HEK293 (cell line): Measurements from ENCODE around the gene L3MBTL3.

Experiments used
- CTCF ChIA-PET: fragments of 350-600 bp; formaldehyde crosslinking; extraction: SDS; loops from one replicate; lab custom pipeline; 2021; ENCODE audit warnings: antibody characterized with exemption; lab: Yijun Ruan, JAX
- POLR2A ChIA-PET: fragments of 300-600 bp; formaldehyde crosslinking; extraction: SDS; loops from one replicate; lab custom pipeline; 2020; ENCODE audit warnings: antibody characterized with exemption, inconsistent platforms; lab: Yijun Ruan, JAX
- H3K27ac ChIP-seq: fragments of 200-500 bp; sonication (Bioruptor generic); 2 replicates; pipeline ENCODE4 v1.5.1; 2014; ENCODE audit warnings: low read depth, low read length, control low read depth, inconsistent platforms; ENCODE audit errors: extremely low read depth
- H3K36me3 ChIP-seq, 2 experiments: fragments of 200-500 bp in 1 of 2; sonication (Bioruptor generic) in 1 of 2; 1 replicate in 1 of 2; 2 replicates in 1 of 2; pipeline ENCODE4 v1.5.1; 2014 to 2017; ENCODE audit warnings: inconsistent platforms in 2 of 2, low read length in 2 of 2; ENCODE audit not compliant: control insufficient read depth in 2 of 2, insufficient read depth in 1 of 2
- H3K4me1 ChIP-seq: fragments of 200-500 bp; sonication (Bioruptor generic); 2 replicates; pipeline ENCODE4 v1.5.1; 2014; ENCODE audit warnings: mild to moderate bottlenecking, low read length, inconsistent platforms; ENCODE audit not compliant: control insufficient read depth, insufficient read depth
- H3K4me3 ChIP-seq: 2 replicates; pipeline ENCODE4 v1.5.1; 2011; ENCODE audit warnings: low read depth, mild to moderate bottlenecking, control low read depth, low read length, moderate library complexity
- H3K9me3 ChIP-seq: fragments of 200-500 bp; sonication (Bioruptor generic); 2 replicates; pipeline ENCODE4 v1.5.1; 2014; ENCODE audit warnings: low read depth, low read length, inconsistent platforms; ENCODE audit not compliant: control insufficient read depth, insufficient read depth
- ATF2 ChIP-seq: fragments of 450-650 bp; formaldehyde crosslinking; IDR thresholded peaks from 2 replicates; pipeline ENCODE4 v1.5.1; 2016; ENCODE audit warnings: missing biosample characterization, missing genetic modification characterization, low read depth
- BCL6B ChIP-seq: fragments of 450-650 bp; formaldehyde crosslinking; IDR thresholded peaks from 2 replicates; pipeline ENCODE4 v1.5.1; 2017; ENCODE audit warnings: missing biosample characterization, missing genetic modification characterization
- GLI2 ChIP-seq: fragments of 450-650 bp; formaldehyde crosslinking; IDR thresholded peaks from 2 replicates; pipeline ENCODE4; 2017; ENCODE audit warnings: missing biosample characterization, missing genetic modification characterization, low read depth, borderline replicate concordance
- OSR2 ChIP-seq: fragments of 450-650 bp; formaldehyde crosslinking; IDR thresholded peaks from 2 replicates; pipeline ENCODE4 v1.5.1; 2016; ENCODE audit warnings: missing biosample characterization, missing genetic modification characterization
- REPIN1 ChIP-seq: fragments of 450-650 bp; formaldehyde crosslinking; IDR thresholded peaks from 2 replicates; pipeline ENCODE4 v1.5.1; 2017; ENCODE audit warnings: missing biosample characterization, missing genetic modification characterization, low read depth
- SETDB1 ChIP-seq: IDR thresholded peaks from one replicate; pipeline ENCODE4 v1.6.1; 2017; ENCODE audit warnings: mild to moderate bottlenecking, low read length, moderate library complexity, mixed read lengths; ENCODE audit not compliant: insufficient read length
- SP3 ChIP-seq: fragments of 450-650 bp; formaldehyde crosslinking; IDR thresholded peaks from 2 replicates; pipeline ENCODE4 v1.5.1; 2016; ENCODE audit warnings: missing biosample characterization, missing genetic modification characterization
- ZBTB26 ChIP-seq: fragments of 450-650 bp; formaldehyde crosslinking; optimal IDR thresholded peaks from 2 replicates; pipeline ENCODE3; 2016; ENCODE audit warnings: missing biosample characterization, mild to moderate bottlenecking, missing genetic modification characterization
- ZNF121 ChIP-seq: fragments of 450-650 bp; formaldehyde crosslinking; IDR thresholded peaks from 2 replicates; pipeline ENCODE4 v1.5.1; 2016; ENCODE audit warnings: missing biosample characterization, missing genetic modification characterization
- ZNF132 ChIP-seq: fragments of 450-650 bp; formaldehyde crosslinking; IDR thresholded peaks from 2 replicates; pipeline ENCODE4 v1.5.1; 2017; ENCODE audit warnings: missing biosample characterization, missing genetic modification characterization, borderline replicate concordance
- ZNF133 ChIP-seq: fragments of 450-650 bp; formaldehyde crosslinking; IDR thresholded peaks from 2 replicates; pipeline ENCODE4 v1.5.1; 2016; ENCODE audit warnings: missing biosample characterization, missing genetic modification characterization
- ZNF148 ChIP-seq: fragments of 450-650 bp; formaldehyde crosslinking; IDR thresholded peaks from 2 replicates; pipeline ENCODE4 v1.5.0; 2017; ENCODE audit warnings: missing biosample characterization, missing genetic modification characterization, borderline replicate concordance
- ZNF157 ChIP-seq: fragments of 450-650 bp; formaldehyde crosslinking; IDR thresholded peaks from 2 replicates; pipeline ENCODE4 v1.5.1; 2016; ENCODE audit warnings: missing biosample characterization, missing genetic modification characterization
- ZNF19 ChIP-seq: fragments of 450-650 bp; formaldehyde crosslinking; IDR thresholded peaks from 2 replicates; pipeline ENCODE4; 2016; ENCODE audit warnings: missing biosample characterization, missing genetic modification characterization, low read depth
- ZNF214 ChIP-seq: fragments of 450-650 bp; formaldehyde crosslinking; IDR thresholded peaks from 2 replicates; pipeline ENCODE4 v1.5.1; 2017; ENCODE audit warnings: missing biosample characterization, mild to moderate bottlenecking, missing genetic modification characterization, borderline replicate concordance
- ZNF292 ChIP-seq: fragments of 450-650 bp; formaldehyde crosslinking; IDR thresholded peaks from 2 replicates; pipeline ENCODE4 v1.5.1; 2016; ENCODE audit warnings: low read depth, missing biosample characterization, missing genetic modification characterization, borderline replicate concordance
- ZNF324 ChIP-seq: fragments of 450-650 bp; formaldehyde crosslinking; IDR thresholded peaks from 2 replicates; pipeline ENCODE4 v1.5.1; 2016; ENCODE audit warnings: missing biosample characterization, missing genetic modification characterization
- ZNF561 ChIP-seq: fragments of 450-650 bp; IDR thresholded peaks from 2 replicates; pipeline ENCODE4 v1.5.1; 2018; ENCODE audit warnings: missing biosample characterization, missing genetic modification characterization, borderline replicate concordance
- ZNF596 ChIP-seq: fragments of 450-650 bp; IDR thresholded peaks from 2 replicates; pipeline ENCODE4 v1.5.0; 2018; ENCODE audit warnings: missing biosample characterization, mild to moderate bottlenecking, missing genetic modification characterization, moderate library complexity
- ZNF777 ChIP-seq: fragments of 450-650 bp; formaldehyde crosslinking; IDR thresholded peaks from 2 replicates; pipeline ENCODE4 v1.5.1; 2017; ENCODE audit warnings: missing biosample characterization, missing genetic modification characterization, borderline replicate concordance
- ZNF837 ChIP-seq: fragments of 450-650 bp; formaldehyde crosslinking; IDR thresholded peaks from 2 replicates; pipeline ENCODE4 v1.5.1; 2016; ENCODE audit warnings: missing biosample characterization, missing genetic modification characterization
- ZSCAN4 ChIP-seq: fragments of 450-650 bp; formaldehyde crosslinking; IDR thresholded peaks from 2 replicates; pipeline ENCODE4 v1.5.1; 2017; ENCODE audit warnings: missing biosample characterization, missing genetic modification characterization

The L3MBTL3 gene

GRCh38 chr6:130163266-130163665 is 144.9 kb downstream of the L3MBTL3 start:
- POLR2A ChIA-PET = no interaction called here
- no peaks in the 10 kb centered on the region for H3K9me3 ChIP-seq
- H3K4me3 ChIP-seq = no peak overlapping the region
- CTCF ChIA-PET = interaction anchor here (0.6 kb wide), 1 partner anchor 103 kb away, joined by 3 read pairs; no protein-coding TSS in a partner anchor
- no peak overlapping the region for H3K27ac ChIP-seq
- no peaks in the 10 kb centered on the region for H3K4me1 ChIP-seq
- TF ChIP-seq SETDB1 = no peak
- TF ChIP-seq ZNF214 = no peak
- TF ChIP-seq ZNF324 (tag by site-specific recombination) = no peak
- no peak for TF ChIP-seq ZNF148 (tag by site-specific recombination)
- TF ChIP-seq, all 188 proteins: peak for 0
- H3K36me3 ChIP-seq = no peaks in the 10 kb centered on the region

- no peaks in the 10 kb centered on the region for H3K4me1 ChIP-seq
- no peaks in the 10 kb centered on the region for H3K36me3 ChIP-seq
- H3K9me3 ChIP-seq = no peaks in the 10 kb centered on the region
- H3K27ac ChIP-seq = no peak overlapping the region
- no peak overlapping the region for H3K4me3 ChIP-seq
- TF ChIP-seq ZNF157 (tag by site-specific recombination) (no peak), ZNF837 (tag by site-specific recombination) (no peak), ZNF133 (tag by site-specific recombination) (no peak), ZNF132 (tag by site-specific recombination) (no peak), OSR2 (no peak), REPIN1 (tag by site-specific recombination) (no peak), ZNF292 (tag by site-specific recombination) (no peak), ZNF19 (tag by site-specific recombination) (no peak), BCL6B (no peak), ZNF596 (no peak), ZNF561 (tag by site-specific recombination) (no peak), GLI2 (tag by site-specific recombination) (no peak), ATF2 (tag by site-specific recombination) (no peak), SP3 (tag by site-specific recombination) (no peak), ZSCAN4 (no peak), ZBTB26 (tag by site-specific recombination) (no peak), ZNF121 (tag by site-specific recombination) (no peak), ZNF777 (tag by site-specific recombination) (no peak)
- POLR2A ChIA-PET = no interaction called here
- CTCF ChIA-PET = interaction anchor here (0.6 kb wide), 1 partner anchor 42 kb away, joined by 3 read pairs; no protein-coding TSS in a partner anchor
These were observed 145.9 kb downstream of the L3MBTL3 start for GRCh38 chr6:130164251-130164650.
